OCI-LY7 (cell line): ENCODE measurements around the gene TMEM151A.

Experiments
- CTCF ChIP-seq: fragments of 200-600 bp; sonication (generic); conservative IDR thresholded peaks from 2 replicates; pipeline ENCODE4 v1.5.1; 2014; ENCODE audit warnings: mild to moderate bottlenecking, antibody characterized with exemption, low read length, moderate library complexity, mixed read lengths
- EZH2phosphoT487 ChIP-seq: fragments of 200-600 bp; sonication (generic); IDR thresholded peaks from 2 replicates; pipeline ENCODE4 v1.6.1; 2018; ENCODE audit warnings: low read depth, borderline replicate concordance, mild to moderate bottlenecking, mixed run types, antibody characterized with exemption, low read length, moderate library complexity, mixed read lengths

GRCh38 chr11:66259225-66259624 is 32.5 kb upstream of the TMEM151A start:
- TF ChIP-seq CTCF (no peak), EZH2phosphoT487 (no peak)
